ACC112 (cell line): ENCODE data around the gene ELOF1.

Experiments used
- H2AFZ ChIP-seq: fragments of 200-600 bp; sonication (generic); one replicate; pipeline ENCODE4 v1.6.0; 2017; ENCODE audit warnings: antibody characterized with exemption, low read length; ENCODE audit not compliant: unreplicated experiment
- H3K27ac ChIP-seq: fragments of 200-600 bp; sonication (generic); 2 replicates; pipeline ENCODE4 v1.5.1; 2014; ENCODE audit warnings: low read depth, mild to moderate bottlenecking, antibody characterized with exemption, low read length, moderate library complexity
- H3K27me3 ChIP-seq: fragments of 200-600 bp; sonication (generic); 2 replicates; pipeline ENCODE4 v1.6.1; 2014; ENCODE audit warnings: mild to moderate bottlenecking, antibody characterized with exemption, low read length, moderate library complexity, mixed read lengths; ENCODE audit not compliant: insufficient read depth
- H3K36me3 ChIP-seq: fragments of 200-600 bp; sonication (generic); 2 replicates; pipeline ENCODE4 v1.6.1; 2016; ENCODE audit warnings: mild to moderate bottlenecking, antibody characterized with exemption, low read length, moderate library complexity, mixed read lengths; ENCODE audit not compliant: insufficient read depth
- H3K4me1 ChIP-seq: fragments of 200-600 bp; sonication (generic); one replicate; pipeline ENCODE4 v1.6.1; 2016; ENCODE audit warnings: low read length, mixed read lengths; ENCODE audit not compliant: insufficient read depth, unreplicated experiment, control insufficient read depth
- H3K4me3 ChIP-seq: fragments of 200-600 bp; sonication (generic); 2 replicates; pipeline ENCODE4 v1.5.1; 2014; ENCODE audit warnings: mild to moderate bottlenecking, low read depth, low read length
- H3K79me2 ChIP-seq: fragments of 200-600 bp; sonication (generic); one replicate; pipeline ENCODE4 v1.6.0; 2016; ENCODE audit warnings: low read length; ENCODE audit not compliant: control insufficient read depth, unreplicated experiment, insufficient read depth

The ELOF1 gene

GRCh38 chr19:11534948-11535347 is 24.1 kb downstream of the ELOF1 start:
- H3K36me3 ChIP-seq, result no peaks in the 10 kb centered on the region
- no peak overlapping the region for H3K27ac ChIP-seq

GRCh38 chr19:11534538-11534937 is 24.5 kb downstream of the ELOF1 start:
- Histone ChIP-seq H2AFZ (no peak overlapping the region), H3K79me2 (no peaks in the 10 kb centered on the region), H3K27ac (no peak overlapping the region), H3K27me3 (peaks cover 8% of the 10 kb centered on the region; the same call in 1 of the 2 replicates), H3K36me3 (no peaks in the 10 kb centered on the region), H3K4me1 (peaks cover 17% of the 10 kb centered on the region), H3K4me3 (no peak overlapping the region)

More at GRCh38 chr19:11534948-11535347, 24.1 kb downstream of the ELOF1 start:
- Histone ChIP-seq H3K27me3 (peaks cover 8% of the 10 kb centered on the region; the same call in 1 of the 2 replicates), H2AFZ (no peak overlapping the region), H3K79me2 (no peaks in the 10 kb centered on the region), H3K4me1 (peaks cover 17% of the 10 kb centered on the region), H3K4me3 (no peak overlapping the region)

GRCh38 chr19:11530432-11530831 is 28.6 kb downstream of the ELOF1 start:
- no peak overlapping the region for H2AFZ ChIP-seq
- no peaks in the 10 kb centered on the region for H3K79me2 ChIP-seq

GRCh38 chr19:11528551-11529341 is 30.3 kb downstream of the ELOF1 start, which contains the start of gene ECSIT:
Gene ECSIT, minus strand, starts transcription at chr19:11529134. Its CDS starts 9,964 bp downstream, at chr19:11519170.
- Histone ChIP-seq H2AFZ (peak within 1 kb of the TSS; percentile 73), H3K27ac (peak within 1 kb of the TSS; percentile 83), H3K4me1 (peaks cover 14% of the 10 kb centered on the region), H3K4me3 (peak within 1 kb of the TSS; percentile 99), H3K79me2 (no peaks in the 10 kb centered on the region), H3K36me3 (no peaks in the 10 kb centered on the region), H3K27me3 (no peaks in the 10 kb centered on the region)

More at GRCh38 chr19:11530432-11530831, 28.6 kb downstream of the ELOF1 start:
- Histone ChIP-seq H3K4me3 (no peak overlapping the region), H3K4me1 (peaks cover 15% of the 10 kb centered on the region), H3K27ac (no peak overlapping the region), H3K36me3 (no peaks in the 10 kb centered on the region), H3K27me3 (no peaks in the 10 kb centered on the region)

- Histone ChIP-seq H3K4me3 (no peak overlapping the region), H2AFZ (no peak overlapping the region), H3K36me3 (no peaks in the 10 kb centered on the region), H3K4me1 (no peaks in the 10 kb centered on the region), H3K27ac (no peak overlapping the region), H3K27me3 (no peaks in the 10 kb centered on the region), H3K79me2 (no peaks in the 10 kb centered on the region)
These were observed 39.9 kb downstream of the ELOF1 start for GRCh38 chr19:11519138-11519537.

GRCh38 chr19:11513946-11514345 is 45.1 kb downstream of the ELOF1 start:
- Histone ChIP-seq H3K4me1 (no peaks in the 10 kb centered on the region), H2AFZ (no peak overlapping the region), H3K4me3 (no peak overlapping the region), H3K27me3 (no peaks in the 10 kb centered on the region), H3K36me3 (no peaks in the 10 kb centered on the region), H3K79me2 (no peaks in the 10 kb centered on the region), H3K27ac (no peak overlapping the region)

GRCh38 chr19:11510444-11510843 is 48.6 kb downstream of the ELOF1 start:
- H3K4me1 ChIP-seq, result no peaks in the 10 kb centered on the region
- H3K27ac ChIP-seq, result no peak overlapping the region
- H3K27me3 ChIP-seq, result no peaks in the 10 kb centered on the region
- no peaks in the 10 kb centered on the region for H3K36me3 ChIP-seq
- no peak overlapping the region for H2AFZ ChIP-seq
- H3K79me2 ChIP-seq, result no peaks in the 10 kb centered on the region
- H3K4me3 ChIP-seq, result no peak overlapping the region

GRCh38 chr19:11507370-11508078 is 51.5 kb downstream of the ELOF1 start:
- no peaks in the 10 kb centered on the region for H3K36me3 ChIP-seq
- peaks cover 3% of the 10 kb centered on the region for H3K79me2 ChIP-seq
- no peak overlapping the region for H3K4me3 ChIP-seq
- H3K27me3 ChIP-seq, result no peaks in the 10 kb centered on the region
- H2AFZ ChIP-seq, result no peak overlapping the region
- no peaks in the 10 kb centered on the region for H3K4me1 ChIP-seq
- no peak overlapping the region for H3K27ac ChIP-seq

GRCh38 chr19:11506967-11507366 is 52.1 kb downstream of the ELOF1 start:
- Histone ChIP-seq H3K27me3 (no peaks in the 10 kb centered on the region), H2AFZ (no peak overlapping the region), H3K4me3 (peak overlapping the region; percentile 92; the same call in 1 of the 2 replicates), H3K4me1 (no peaks in the 10 kb centered on the region), H3K79me2 (peaks cover 3% of the 10 kb centered on the region), H3K27ac (no peak overlapping the region), H3K36me3 (no peaks in the 10 kb centered on the region)

GRCh38 chr19:11506101-11506555 is 52.9 kb downstream of the ELOF1 start:
- H3K79me2 ChIP-seq, result peaks cover 3% of the 10 kb centered on the region
- peak overlapping the region; percentile 95 for H2AFZ ChIP-seq
- H3K4me1 ChIP-seq, result no peaks in the 10 kb centered on the region
- H3K27me3 ChIP-seq, result no peaks in the 10 kb centered on the region
- H3K27ac ChIP-seq, result peak overlapping the region; percentile 86
- H3K4me3 ChIP-seq, result peak overlapping the region; percentile 92
- H3K36me3 ChIP-seq, result no peaks in the 10 kb centered on the region
